Neural cell (in vitro differentiated cells): ENCODE results near the gene PPCDC.

Experiments
- EP300 ChIP-seq: fragments of 450-650 bp; conservative IDR thresholded peaks from 2 replicates; pipeline ENCODE4 v1.6.1; 2014; ENCODE audit warnings: antibody characterized with exemption, mild to moderate bottlenecking, moderate library complexity; ENCODE audit not compliant: poor library complexity, severe bottlenecking
- EZH2 ChIP-seq: fragments of 200-600, 300-800 bp; shearing (Covaris generic), sonication (generic); IDR thresholded peaks from 2 replicates; pipeline ENCODE4 v1.6.1; 2014; ENCODE audit warnings: antibody characterized with exemption, low read length, borderline replicate concordance, mild to moderate bottlenecking; ENCODE audit not compliant: insufficient read depth, poor library complexity, severe bottlenecking
- MXI1 ChIP-seq: fragments of 450-650 bp; conservative IDR thresholded peaks from 2 replicates; pipeline ENCODE4 v1.6.1; 2014; ENCODE audit warnings: antibody characterized with exemption, mild to moderate bottlenecking; ENCODE audit not compliant: poor library complexity, severe bottlenecking
- POLR2AphosphoS5 ChIP-seq: IDR thresholded peaks from 2 replicates; pipeline ENCODE4 v1.6.1; 2012
- RAD21 ChIP-seq: fragments of 450-650 bp; conservative IDR thresholded peaks from 2 replicates; pipeline ENCODE4 v1.6.1; 2014; ENCODE audit warnings: antibody characterized with exemption, mild to moderate bottlenecking, moderate library complexity
- SMC3 ChIP-seq: fragments of 450-650 bp; conservative IDR thresholded peaks from 2 replicates; pipeline ENCODE4 v1.6.1; 2014; ENCODE audit warnings: antibody characterized with exemption, mild to moderate bottlenecking, moderate library complexity; ENCODE audit not compliant: poor library complexity
- TAF1 ChIP-seq: IDR thresholded peaks from 2 replicates; pipeline ENCODE4 v1.6.1; 2012; ENCODE audit warnings: low read depth
- TF ChIP-seq, protein P1 (sequence below): fragments of 450-650 bp; IDR thresholded peaks from 2 replicates; pipeline ENCODE4 v1.5.1; 2014; ENCODE audit warnings: antibody characterized with exemption, mild to moderate bottlenecking, moderate library complexity; ENCODE audit not compliant: poor library complexity, severe bottlenecking

DNA sequence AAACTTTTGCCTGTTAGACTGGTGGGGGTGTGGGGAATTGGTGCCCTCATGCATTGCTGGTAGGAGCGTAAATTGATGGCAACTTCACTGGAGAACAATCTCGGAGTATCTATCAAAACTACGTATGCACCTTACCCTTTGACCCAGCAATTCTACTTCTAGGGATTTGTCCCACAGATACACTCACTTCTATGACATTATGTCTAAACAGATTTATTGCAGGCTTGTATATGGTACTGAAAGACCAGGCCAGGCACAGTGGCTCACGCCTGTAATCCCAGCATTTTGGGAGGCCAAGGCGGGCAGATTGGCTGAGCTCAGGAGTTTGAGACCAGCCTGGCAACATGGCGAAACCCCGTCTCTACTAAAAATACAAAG is 30.3 kb downstream of the PPCDC start:
- TF ChIP-seq, protein P1, sequence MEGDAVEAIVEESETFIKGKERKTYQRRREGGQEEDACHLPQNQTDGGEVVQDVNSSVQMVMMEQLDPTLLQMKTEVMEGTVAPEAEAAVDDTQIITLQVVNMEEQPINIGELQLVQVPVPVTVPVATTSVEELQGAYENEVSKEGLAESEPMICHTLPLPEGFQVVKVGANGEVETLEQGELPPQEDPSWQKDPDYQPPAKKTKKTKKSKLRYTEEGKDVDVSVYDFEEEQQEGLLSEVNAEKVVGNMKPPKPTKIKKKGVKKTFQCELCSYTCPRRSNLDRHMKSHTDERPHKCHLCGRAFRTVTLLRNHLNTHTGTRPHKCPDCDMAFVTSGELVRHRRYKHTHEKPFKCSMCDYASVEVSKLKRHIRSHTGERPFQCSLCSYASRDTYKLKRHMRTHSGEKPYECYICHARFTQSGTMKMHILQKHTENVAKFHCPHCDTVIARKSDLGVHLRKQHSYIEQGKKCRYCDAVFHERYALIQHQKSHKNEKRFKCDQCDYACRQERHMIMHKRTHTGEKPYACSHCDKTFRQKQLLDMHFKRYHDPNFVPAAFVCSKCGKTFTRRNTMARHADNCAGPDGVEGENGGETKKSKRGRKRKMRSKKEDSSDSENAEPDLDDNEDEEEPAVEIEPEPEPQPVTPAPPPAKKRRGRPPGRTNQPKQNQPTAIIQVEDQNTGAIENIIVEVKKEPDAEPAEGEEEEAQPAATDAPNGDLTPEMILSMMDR, result no peak
- TF ChIP-seq SMC3, result no peak
- no peak for TF ChIP-seq TAF1
- no peak for TF ChIP-seq POLR2AphosphoS5
- TF ChIP-seq MXI1, result no peak
- TF ChIP-seq EP300, result no peak
- TF ChIP-seq RAD21, result no peak
- no peak for TF ChIP-seq EZH2
